Measurements from ENCODE around the gene CHCHD1. TPM values are rescaled to one million over a fixed set of nuclear protein-coding genes. Genes with fewer than 3 reads are reported as not detected.

CHCHD1 gene
- total RNA-seq, 1 experiment from 2014 or later = 44.1 TPM

DNA sequence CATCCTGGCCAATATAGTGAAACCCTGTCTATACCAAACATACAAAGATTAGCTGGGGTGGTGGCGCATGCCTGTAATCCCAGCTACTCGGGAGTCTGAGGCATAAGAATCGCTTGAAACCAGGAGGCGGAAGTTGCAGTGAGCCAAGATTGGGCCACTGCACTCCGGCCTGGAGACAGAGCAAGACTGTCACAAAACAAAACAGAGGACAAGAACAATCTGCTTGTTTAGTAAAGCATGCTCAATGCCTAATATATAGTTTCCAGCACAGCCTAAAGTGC lies 39.5 kb upstream of the CHCHD1 start:
- peaks cover 36% of the 10 kb centered on the region for H3K4me1 ChIP-seq (replicated peaks; ENCODE audit: insufficient read depth)

GRCh38 chr10:73743327-73743904 lies 38.4 kb upstream of the CHCHD1 start:
- peak overlapping the region; percentile 90 for H2AFZ ChIP-seq
- no peak for DNase-seq
- H3K9me2 ChIP-seq (ENCODE audit: insufficient read depth) = no peaks in the 10 kb centered on the region; the same call in 1 of the 2 replicates
- ChIA-PET CTCF (interaction anchor here (0.5 to 0.6 kb wide), 2 partner anchors 14 to 249 kb away, joined by 3 to 10 read pairs; no protein-coding TSS in a partner anchor), POLR2A (ENCODE audit: unreplicated experiment) (interaction anchor here (0.5 to 0.7 kb wide), 4 partner anchors 39 to 497 kb away, joined by 3 to 8 read pairs (median 4); partner anchors contain the start of gene CHCHD1)
- peak overlapping the region; percentile 88 for H3K27ac ChIP-seq
- no peak for TF ChIP-seq CTCF (conservative IDR thresholded peaks at IDR 0.05)
- TF ChIP-seq EZH2 (IDR thresholded peaks at IDR 0.05; ENCODE audit: low read depth) = no peak
- H3K36me3 ChIP-seq (ENCODE audit: low read depth) = peaks cover 23% of the 10 kb centered on the region; the same call in 1 of the 2 replicates
- H3K9me3 ChIP-seq (ENCODE audit: insufficient read depth, low read depth) = no peaks in the 10 kb centered on the region
- no peaks in the 10 kb centered on the region for H4K20me1 ChIP-seq (ENCODE audit: insufficient read depth)
- intact Hi-C loops (cut with micrococcal nuclease; ENCODE audit: unreplicated experiment) = no loop called here
- peak overlapping the region; percentile 69 for H3K4me3 ChIP-seq
- peaks cover 64% of the 10 kb centered on the region for H3K79me2 ChIP-seq (ENCODE audit: low read depth)
- BruUV-seq (replicated peaks) = TSS peak; percentile 69
- peaks cover 36% of the 10 kb centered on the region for H3K4me1 ChIP-seq (replicated peaks; ENCODE audit: insufficient read depth)
- peak overlapping the region; percentile 89 for H3K4me2 ChIP-seq
- H3K27me3 ChIP-seq (ENCODE audit: insufficient read depth, low read depth) = no peaks in the 10 kb centered on the region
- H3F3A ChIP-seq (ENCODE audit: insufficient read depth, low read depth) = peaks cover 30% of the 10 kb centered on the region

More for the DNA sequence above, 39.5 kb upstream of the CHCHD1 start:
- Histone ChIP-seq H3K36me3 (ENCODE audit: low read depth) (peaks cover 18% of the 10 kb centered on the region; the same call in 1 of the 2 replicates), H3K4me2 (peak overlapping the region; percentile 89), H3K79me2 (ENCODE audit: low read depth) (peaks cover 58% of the 10 kb centered on the region), H3K9me2 (ENCODE audit: insufficient read depth) (no peaks in the 10 kb centered on the region; the same call in 1 of the 2 replicates), H2AFZ (no peak overlapping the region), H3K27ac (peak overlapping the region; percentile 66), H3F3A (ENCODE audit: insufficient read depth, low read depth) (peaks cover 34% of the 10 kb centered on the region), H3K4me3 (no peak overlapping the region), H4K20me1 (ENCODE audit: insufficient read depth) (no peaks in the 10 kb centered on the region), H3K27me3 (ENCODE audit: insufficient read depth, low read depth) (no peaks in the 10 kb centered on the region), H3K9me3 (ENCODE audit: insufficient read depth, low read depth) (no peaks in the 10 kb centered on the region)
- intact Hi-C loops (cut with micrococcal nuclease; ENCODE audit: unreplicated experiment) = no loop called here
- ChIA-PET POLR2A (ENCODE audit: unreplicated experiment) (interaction anchor here (0.7 kb wide), 1 partner anchor 182 kb away, joined by 4 read pairs; no protein-coding TSS in a partner anchor), CTCF (no interaction called here)
- BruUV-seq (replicated peaks) = no TSS peak
- TF ChIP-seq EZH2 (IDR thresholded peaks at IDR 0.05; ENCODE audit: low read depth) (no peak), CTCF (conservative IDR thresholded peaks at IDR 0.05) (no peak)
- no peak for DNase-seq

- DNase-seq = peak; percentile 89 to 97
- Histone ChIP-seq H3K9me2 (ENCODE audit: insufficient read depth) (no peaks in the 10 kb centered on the region; the same call in 1 of the 2 replicates), H3K27ac (peak within 1 kb of the TSS; percentile 88), H3K36me3 (ENCODE audit: low read depth) (peaks cover 30% of the 10 kb centered on the region; the same call in 1 of the 2 replicates), H4K20me1 (ENCODE audit: insufficient read depth) (peaks cover 3% of the 10 kb centered on the region; the same call in 1 of the 2 replicates), H3K79me2 (ENCODE audit: low read depth) (peaks cover 70% of the 10 kb centered on the region), H3K9me3 (ENCODE audit: insufficient read depth, low read depth) (no peaks in the 10 kb centered on the region), H3K27me3 (ENCODE audit: insufficient read depth, low read depth) (no peaks in the 10 kb centered on the region), H3K4me1 (replicated peaks; ENCODE audit: insufficient read depth) (peaks cover 36% of the 10 kb centered on the region), H3K4me3 (peak within 1 kb of the TSS; percentile 69), H3F3A (ENCODE audit: insufficient read depth, low read depth) (peaks cover 30% of the 10 kb centered on the region), H2AFZ (peak within 1 kb of the TSS; percentile 90), H3K4me2 (peak within 1 kb of the TSS; percentile 89)
- intact Hi-C loops (cut with micrococcal nuclease; ENCODE audit: unreplicated experiment) = loop anchor here (1.0 kb wide), 1 partner anchor 41 kb away; the partner anchor contains the start of gene ZSWIM8
- no TSS peak for BruUV-seq (replicated peaks)
- CTCF ChIA-PET = no interaction called here
- TF ChIP-seq CTCF (conservative IDR thresholded peaks at IDR 0.05) = no peak
- no peak for TF ChIP-seq EZH2 (IDR thresholded peaks at IDR 0.05; ENCODE audit: low read depth)
- POLR2A ChIA-PET (ENCODE audit: unreplicated experiment) = interaction anchor here (0.5 to 0.7 kb wide), 6 partner anchors 19 to 1085 kb away, joined by 3 to 4 read pairs (median 4); partner anchors contain the start of gene CHCHD1
Measured at GRCh38 chr10:73743905-73744663, 37.8 kb upstream of the CHCHD1 start, which contains the start of gene SEC24C. Gene SEC24C, plus strand, starts transcription at chr10:73744372. Its CDS starts 2,461 bp downstream, at chr10:73746833.
